Measurements from ENCODE around the gene ASTN2.

ASTN2 gene

GRCh38 chr9:116724123-116724522 lies 690.7 kb downstream of the ASTN2 start:
- TF ChIP-seq FOXP2 (optimal IDR thresholded peaks at IDR 0.05; ENCODE audit: borderline replicate concordance, extremely low read depth, extremely low read length, insufficient read depth): no peak
- no peak for TF ChIP-seq TAF1 (IDR thresholded peaks at IDR 0.05; ENCODE audit: borderline replicate concordance, insufficient read depth, low read length)
- no peak for TF ChIP-seq SIN3A (IDR thresholded peaks at IDR 0.05; ENCODE audit: borderline replicate concordance, insufficient read depth, low read length)
- no peak for TF ChIP-seq REST (IDR thresholded peaks at IDR 0.05; ENCODE audit: insufficient read depth in 1 of 2, low read depth in 2 of 2, low read length in 2 of 2)
- no peak for TF ChIP-seq POLR2AphosphoS5 (IDR thresholded peaks at IDR 0.05; ENCODE audit: low read depth, low read length)

GRCh38 chr9:116721944-116722343 lies 692.9 kb downstream of the ASTN2 start:
- TF ChIP-seq REST (IDR thresholded peaks at IDR 0.05; ENCODE audit: insufficient read depth in 1 of 2, low read depth in 2 of 2, low read length in 2 of 2) (no peak), POLR2AphosphoS5 (IDR thresholded peaks at IDR 0.05; ENCODE audit: low read depth, low read length) (no peak), SIN3A (IDR thresholded peaks at IDR 0.05; ENCODE audit: borderline replicate concordance, insufficient read depth, low read length) (no peak), TAF1 (IDR thresholded peaks at IDR 0.05; ENCODE audit: borderline replicate concordance, insufficient read depth, low read length) (no peak), FOXP2 (optimal IDR thresholded peaks at IDR 0.05; ENCODE audit: borderline replicate concordance, extremely low read depth, extremely low read length, insufficient read depth) (no peak)

GRCh38 chr9:116721411-116721810 lies 693.4 kb downstream of the ASTN2 start:
- TF ChIP-seq TAF1 (IDR thresholded peaks at IDR 0.05; ENCODE audit: borderline replicate concordance, insufficient read depth, low read length) (no peak), REST (IDR thresholded peaks at IDR 0.05; ENCODE audit: insufficient read depth in 1 of 2, low read depth in 2 of 2, low read length in 2 of 2) (no peak), FOXP2 (optimal IDR thresholded peaks at IDR 0.05; ENCODE audit: borderline replicate concordance, extremely low read depth, extremely low read length, insufficient read depth) (no peak), POLR2AphosphoS5 (IDR thresholded peaks at IDR 0.05; ENCODE audit: low read depth, low read length) (no peak), SIN3A (IDR thresholded peaks at IDR 0.05; ENCODE audit: borderline replicate concordance, insufficient read depth, low read length) (no peak)

- TF ChIP-seq REST (IDR thresholded peaks at IDR 0.05; ENCODE audit: insufficient read depth in 1 of 2, low read depth in 2 of 2, low read length in 2 of 2) (no peak), FOXP2 (optimal IDR thresholded peaks at IDR 0.05; ENCODE audit: borderline replicate concordance, extremely low read depth, extremely low read length, insufficient read depth) (no peak), TAF1 (IDR thresholded peaks at IDR 0.05; ENCODE audit: borderline replicate concordance, insufficient read depth, low read length) (no peak), SIN3A (IDR thresholded peaks at IDR 0.05; ENCODE audit: borderline replicate concordance, insufficient read depth, low read length) (no peak), POLR2AphosphoS5 (IDR thresholded peaks at IDR 0.05; ENCODE audit: low read depth, low read length) (no peak)
These were observed 694.7 kb downstream of the ASTN2 start for GRCh38 chr9:116720111-116720510.

- TF ChIP-seq TAF1 (IDR thresholded peaks at IDR 0.05; ENCODE audit: borderline replicate concordance, insufficient read depth, low read length): no peak
- TF ChIP-seq SIN3A (IDR thresholded peaks at IDR 0.05; ENCODE audit: borderline replicate concordance, insufficient read depth, low read length): no peak
- TF ChIP-seq POLR2AphosphoS5 (IDR thresholded peaks at IDR 0.05; ENCODE audit: low read depth, low read length): no peak
- no peak for TF ChIP-seq FOXP2 (optimal IDR thresholded peaks at IDR 0.05; ENCODE audit: borderline replicate concordance, extremely low read depth, extremely low read length, insufficient read depth)
These were observed 696.7 kb downstream of the ASTN2 start for GRCh38 chr9:116718111-116718510.

Data from PFSK-1 (cell line).